Central memory CD4-positive, alpha-beta T cell (primary cell): ENCODE measurements around the gene ATG2B.

Experiments
- DNase-seq: peaks from one replicate; pipeline ENCODE4 v3.0.0; 2022

Gene ATG2B

GRCh38 chr14:96268431-96269358, 94.4 kb downstream of the ATG2B start:
- no peak for DNase-seq

- no peak for DNase-seq
Measured at GRCh38 chr14:96267916-96268315, 95.2 kb downstream of the ATG2B start.

- DNase-seq: no peak
Measured at GRCh38 chr14:96267336-96267735, 95.8 kb downstream of the ATG2B start.

GRCh38 chr14:96265383-96266095, 97.6 kb downstream of the ATG2B start:
- DNase-seq: no peak

- DNase-seq: no peak
Measured at GRCh38 chr14:96264853-96265252, 98.3 kb downstream of the ATG2B start.

GRCh38 chr14:96264200-96264553, 99.0 kb downstream of the ATG2B start:
- no peak for DNase-seq

GRCh38 chr14:96263347-96264199, 99.6 kb downstream of the ATG2B start:
- no peak for DNase-seq

GRCh38 chr14:96261772-96262655, 101.1 kb downstream of the ATG2B start:
- no peak for DNase-seq

GRCh38 chr14:96261053-96261452, 102.1 kb downstream of the ATG2B start:
- DNase-seq: no peak

GRCh38 chr14:96260341-96260821, 102.8 kb downstream of the ATG2B start:
- DNase-seq: no peak

- no peak for DNase-seq
Measured at GRCh38 chr14:96257900-96258299, 105.2 kb downstream of the ATG2B start.

- no peak for DNase-seq
Measured at GRCh38 chr14:96257056-96257455, 106.1 kb downstream of the ATG2B start.

- no peak for DNase-seq
Measured at GRCh38 chr14:96256407-96256806, 106.7 kb downstream of the ATG2B start.

GRCh38 chr14:96255501-96256366, 107.4 kb downstream of the ATG2B start, which contains the start of gene BDKRB1:
BDKRB1 (plus strand) TSS chr14:96256210; CDS start chr14:96263683, 7,473 bp downstream.
- no peak for DNase-seq

GRCh38 chr14:96254687-96255086, 108.5 kb downstream of the ATG2B start:
- DNase-seq: no peak

GRCh38 chr14:96252999-96253539, 110.1 kb downstream of the ATG2B start:
- DNase-seq: no peak

GRCh38 chr14:96252323-96252998, 110.7 kb downstream of the ATG2B start:
- DNase-seq: no peak

GRCh38 chr14:96251656-96252155, 111.4 kb downstream of the ATG2B start:
- DNase-seq: no peak

- DNase-seq: no peak
Measured at GRCh38 chr14:96250485-96250884, 112.7 kb downstream of the ATG2B start.

GRCh38 chr14:96249029-96249428, 114.1 kb downstream of the ATG2B start:
- no peak for DNase-seq
